Measurements from ENCODE around the gene GALK2. TPM values are rescaled to one million over a fixed set of nuclear protein-coding genes. Genes with fewer than 3 reads are reported as not detected.
A peak's percentile ranks its signal among the peaks of the same experiment; 100 is the strongest.

GALK2 gene
- total and polyA plus RNA-seq, 2 experiments from 2014 or later = 11.5 to 23.0 TPM

DNA sequence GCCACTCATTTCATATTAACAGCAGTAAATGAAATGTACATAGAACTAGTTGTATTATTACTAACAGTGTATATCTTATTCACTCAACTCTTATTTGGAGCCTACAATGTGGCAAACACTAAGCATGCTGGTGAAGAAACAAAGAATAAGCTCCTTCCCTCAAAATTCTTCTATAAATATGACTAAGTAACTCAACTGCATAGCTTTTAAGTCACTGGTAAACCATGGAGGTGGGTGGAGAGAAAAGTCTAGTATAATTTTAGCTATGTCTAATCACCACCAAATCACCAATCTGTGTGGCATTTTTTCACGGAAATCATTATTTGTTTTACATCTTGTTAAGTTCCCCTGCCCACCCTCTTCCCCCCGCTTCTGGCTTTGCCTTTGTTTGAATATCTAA, 32.2 kb upstream of the GALK2 start:
- Histone ChIP-seq H3K36me3 (ENCODE audit: insufficient read depth) (peaks cover 61% of the 10 kb centered on the region), H3K27me3 (ENCODE audit: insufficient read depth) (no peaks in the 10 kb centered on the region)
- no peak overlapping the region for H3K27ac Mint-ChIP-seq

DNA sequence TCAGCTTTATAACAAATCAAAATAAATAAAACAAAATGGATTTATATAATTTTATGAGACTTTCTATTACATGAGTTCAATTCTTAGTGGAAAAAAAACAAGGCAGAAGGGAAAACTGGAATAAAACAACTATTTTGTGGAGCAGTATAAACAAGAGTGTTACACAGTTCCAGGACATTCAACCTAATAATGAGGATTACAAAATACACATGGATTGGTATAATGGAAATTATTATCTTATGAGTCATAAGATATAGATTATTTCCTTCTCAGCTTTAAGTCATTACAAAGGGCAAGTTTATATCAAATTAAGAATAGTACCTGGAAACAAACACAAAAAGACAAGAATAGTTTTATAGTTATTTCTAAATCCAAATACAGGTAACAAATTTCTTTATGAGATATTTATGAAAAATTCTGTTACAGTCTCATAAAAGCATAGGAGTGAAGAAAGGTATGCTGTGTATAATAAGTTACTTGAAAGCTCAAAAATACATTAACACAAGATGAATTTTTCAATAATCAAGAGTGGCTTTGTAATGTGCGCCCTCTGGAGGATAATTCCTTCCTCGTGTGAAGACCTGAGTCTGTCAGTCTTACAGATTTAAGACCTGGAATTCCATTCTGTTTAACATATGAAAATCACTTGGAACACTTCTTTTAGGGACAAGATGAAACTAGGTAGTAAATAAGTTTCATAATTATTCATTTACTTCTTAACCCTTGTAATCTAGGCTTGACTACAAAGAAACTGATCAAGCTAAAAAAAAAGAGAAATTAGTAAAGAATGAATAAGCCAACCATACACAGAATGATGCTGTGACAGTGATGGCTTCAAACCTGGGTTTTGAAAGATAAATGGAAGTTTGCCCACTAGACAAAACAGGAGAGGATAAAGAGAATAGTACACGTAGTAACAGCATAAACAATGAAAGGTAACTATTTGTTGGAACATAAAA, 24.1 kb upstream of the GALK2 start:
- Histone ChIP-seq H3K36me3 (ENCODE audit: insufficient read depth) (peaks cover 21% of the 10 kb centered on the region; the same call in 1 of the 2 replicates), H3K27ac (ENCODE audit: low read depth) (no peak overlapping the region), H3K27me3 (ENCODE audit: insufficient read depth) (no peaks in the 10 kb centered on the region), H4K20me1 (replicated peaks; ENCODE audit: insufficient read depth) (peaks cover 14% of the 10 kb centered on the region), H3F3A (replicated peaks; ENCODE audit: low read depth) (no peaks in the 10 kb centered on the region), H2AFZ (no peak overlapping the region), H3K9me2 (ENCODE audit: insufficient read depth) (no peaks in the 10 kb centered on the region), H3K4me3 (no peak overlapping the region), H3K4me2 (no peak overlapping the region), H3K79me2 (replicated peaks; ENCODE audit: insufficient read depth) (peaks cover 75% of the 10 kb centered on the region), H3K4me1 (ENCODE audit: insufficient read depth) (peaks cover 24% of the 10 kb centered on the region)
- peak overlapping the region; percentile 9; the same call in 1 of the 2 replicates for H3K27ac Mint-ChIP-seq
- H3K9me3 Mint-ChIP-seq = no peaks in the 10 kb centered on the region
- DNase-seq (ENCODE audit: low spot score) = peak; percentile 67
- peak; percentile 55 for ATAC-seq
- TF ChIP-seq NANOG (IDR thresholded peaks at IDR 0.05; ENCODE audit: borderline replicate concordance) (no peak), CTCF (conservative IDR thresholded peaks at IDR 0.05; ENCODE audit: low read depth in 2 of 2) (peak; percentile 62 to 86)
- H3K4me1 Mint-ChIP-seq = peaks cover 24% of the 10 kb centered on the region
- no peaks in the 10 kb centered on the region for H3K27me3 Mint-ChIP-seq (ENCODE audit: insufficient read depth, low read depth, poor library complexity)
- H3K36me3 Mint-ChIP-seq (ENCODE audit: low read depth) = peaks cover 36% of the 10 kb centered on the region
- no peak overlapping the region for H3K4me3 Mint-ChIP-seq

More for the DNA sequence above, 32.2 kb upstream of the GALK2 start:
- Histone ChIP-seq H3F3A (replicated peaks; ENCODE audit: low read depth) (no peaks in the 10 kb centered on the region), H4K20me1 (replicated peaks; ENCODE audit: insufficient read depth) (peaks cover 12% of the 10 kb centered on the region), H3K4me2 (no peak overlapping the region), H3K79me2 (replicated peaks; ENCODE audit: insufficient read depth) (peaks cover 15% of the 10 kb centered on the region), H3K4me3 (no peak overlapping the region), H3K27ac (ENCODE audit: low read depth) (no peak overlapping the region), H3K4me1 (ENCODE audit: insufficient read depth) (no peaks in the 10 kb centered on the region), H3K9me2 (ENCODE audit: insufficient read depth) (no peaks in the 10 kb centered on the region), H2AFZ (no peak overlapping the region)
- TF ChIP-seq NANOG (IDR thresholded peaks at IDR 0.05; ENCODE audit: borderline replicate concordance) (no peak), CREB1 (CRISPR knock-in tag; IDR thresholded peaks at IDR 0.05; ENCODE audit: low read depth) (no peak), CTCF (conservative IDR thresholded peaks at IDR 0.05; ENCODE audit: low read depth in 2 of 2) (no peak)
- no peak for DNase-seq (ENCODE audit: low spot score)
- Mint-ChIP-seq H3K4me1 (no peaks in the 10 kb centered on the region), H3K27me3 (ENCODE audit: insufficient read depth, low read depth, poor library complexity) (no peaks in the 10 kb centered on the region), H3K36me3 (ENCODE audit: low read depth) (peaks cover 64% of the 10 kb centered on the region), H3K4me3 (no peak overlapping the region), H3K9me3 (no peaks in the 10 kb centered on the region)
- no peak for ATAC-seq
